BE2C (cell line): ENCODE results near the gene TMA16.
"Not testable (repeated sequence)": the region's sequence is repeated elsewhere in the genome, so short reads cannot be mapped to it uniquely, and the experiment has no call there.

Source experiments
- DNase-seq: peaks from one replicate; pipeline ENCODE4 v3.0.0-alpha.2; 2020
- H3K27me3 ChIP-seq: fragments of 250-450 bp; sonication (Bioruptor Pico); 2 replicates; pipeline ENCODE4 v1.5.1; 2020; ENCODE audit warnings: mild to moderate bottlenecking
- H3K36me3 ChIP-seq: fragments of 250-450 bp; sonication (Bioruptor Pico); 2 replicates; pipeline ENCODE4 v1.5.1; 2020; ENCODE audit warnings: mild to moderate bottlenecking
- H3K4me1 ChIP-seq: fragments of 250-450 bp; sonication (Bioruptor Pico); 2 replicates; pipeline ENCODE4 v1.5.1; 2020
- H3K4me3 ChIP-seq: 2 replicates; pipeline ENCODE4 v1.5.1; 2011; ENCODE audit warnings: low read depth, low read length
- H3K9me3 ChIP-seq: fragments of 250-450 bp; sonication (Bioruptor Pico); 2 replicates; pipeline ENCODE4 v1.5.1; 2020
- CTCF ChIP-seq: IDR thresholded peaks from 2 replicates; pipeline ENCODE4 v1.5.1; 2012; ENCODE audit warnings: mild to moderate bottlenecking, low read depth, low read length

Gene TMA16

GRCh38 chr4:163527172-163527571 is 32.7 kb downstream of the TMA16 start:
- peaks cover 32% of the 10 kb centered on the region for H3K36me3 ChIP-seq
- TF ChIP-seq CTCF = no peak
- no peaks in the 10 kb centered on the region for H3K4me1 ChIP-seq
- no peak for DNase-seq
- no peaks in the 10 kb centered on the region for H3K27me3 ChIP-seq
- no peak overlapping the region for H3K4me3 ChIP-seq
- no peaks in the 10 kb centered on the region for H3K9me3 ChIP-seq

GRCh38 chr4:163528653-163529052 is 34.2 kb downstream of the TMA16 start:
- Histone ChIP-seq H3K4me3 (no peak overlapping the region), H3K4me1 (no peaks in the 10 kb centered on the region), H3K27me3 (no peaks in the 10 kb centered on the region), H3K9me3 (no peaks in the 10 kb centered on the region), H3K36me3 (peaks cover 22% of the 10 kb centered on the region)
- TF ChIP-seq CTCF = no peak
- DNase-seq = no peak

GRCh38 chr4:163534056-163534455 is 39.6 kb downstream of the TMA16 start:
- Histone ChIP-seq H3K36me3 (no peaks in the 10 kb centered on the region; the same call in 1 of the 2 replicates), H3K27me3 (no peaks in the 10 kb centered on the region), H3K4me1 (no peaks in the 10 kb centered on the region), H3K4me3 (no peak overlapping the region), H3K9me3 (no peaks in the 10 kb centered on the region)
- DNase-seq = no peak
- TF ChIP-seq CTCF = no peak

- H3K9me3 ChIP-seq = no peaks in the 10 kb centered on the region
- no peaks in the 10 kb centered on the region for H3K36me3 ChIP-seq
- peak; percentile 31; the same call in 1 of the 2 replicates for TF ChIP-seq CTCF
- no peaks in the 10 kb centered on the region for H3K27me3 ChIP-seq
- H3K4me3 ChIP-seq = no peak overlapping the region
- DNase-seq = no peak
- H3K4me1 ChIP-seq = no peaks in the 10 kb centered on the region
Measured at GRCh38 chr4:163535657-163536056, 41.2 kb downstream of the TMA16 start.

GRCh38 chr4:163536091-163536490 is 41.6 kb downstream of the TMA16 start:
- no peak overlapping the region for H3K4me3 ChIP-seq
- DNase-seq = no peak
- H3K27me3 ChIP-seq = no peaks in the 10 kb centered on the region
- no peaks in the 10 kb centered on the region for H3K4me1 ChIP-seq
- TF ChIP-seq CTCF = no peak
- no peaks in the 10 kb centered on the region for H3K9me3 ChIP-seq
- no peaks in the 10 kb centered on the region for H3K36me3 ChIP-seq

- Histone ChIP-seq H3K9me3 (no peaks in the 10 kb centered on the region), H3K36me3 (no peaks in the 10 kb centered on the region), H3K4me3 (no peak overlapping the region), H3K4me1 (no peaks in the 10 kb centered on the region), H3K27me3 (no peaks in the 10 kb centered on the region)
- no peak for DNase-seq
- TF ChIP-seq CTCF = no peak
Measured at GRCh38 chr4:163537114-163537513, 42.6 kb downstream of the TMA16 start.

- H3K4me3 ChIP-seq, H3K4me1 ChIP-seq, H3K36me3 ChIP-seq: not testable (repeated sequence)
Measured at GRCh38 chr4:163538820-163539219, 44.3 kb downstream of the TMA16 start.

More at GRCh38 chr4:163538820-163539219, 44.3 kb downstream of the TMA16 start:
- not testable (repeated sequence) for DNase-seq, H3K9me3 ChIP-seq, H3K27me3 ChIP-seq
